Measurements from ENCODE around the gene SEMA6D.

GRCh38 chr15:47719730-47720129, 2.4 kb downstream of the SEMA6D start:
- no peak for TF ChIP-seq USF2 (IDR thresholded peaks at IDR 0.05; ENCODE audit: borderline replicate concordance, low read depth, low read length)
- TF ChIP-seq CTCF (IDR thresholded peaks at IDR 0.05 in 2 of 3, conservative IDR thresholded peaks at IDR 0.05 in 1 of 3; ENCODE audit: control insufficient read depth in 2 of 3, extremely low read depth in 1 of 3, insufficient read depth in 1 of 3, low read depth in 3 of 3, low read length in 3 of 3): no peak
- no peak for TF ChIP-seq NRF1 (conservative IDR thresholded peaks at IDR 0.05; ENCODE audit: low read depth, low read length)
- no peak for TF ChIP-seq YY1 (IDR thresholded peaks at IDR 0.05; ENCODE audit: low read depth, low read length)
- no peak for TF ChIP-seq ZZZ3 (IDR thresholded peaks at IDR 0.05; ENCODE audit: control insufficient read depth, insufficient read length, low read depth)
- no peak for TF ChIP-seq STAT3 (IDR thresholded peaks at IDR 0.05; ENCODE audit: low read depth, low read length)
- TF ChIP-seq POLR2A (IDR thresholded peaks at IDR 0.05; ENCODE audit: low read depth, low read length): no peak
- TF ChIP-seq ZNF24 (IDR thresholded peaks at IDR 0.05): no peak
- no peak for TF ChIP-seq POLR2AphosphoS5 (IDR thresholded peaks at IDR 0.05; ENCODE audit: low read length)
- no peak for TF ChIP-seq RFX5 (IDR thresholded peaks at IDR 0.05; ENCODE audit: low read depth, low read length)
- no peak for TF ChIP-seq ZNF274 (IDR thresholded peaks at IDR 0.05; ENCODE audit: insufficient read depth, insufficient read length)
- TF ChIP-seq ZBTB33 (IDR thresholded peaks at IDR 0.05): no peak
